H1 (cell line): Measurements from ENCODE around the gene MSI2. TPM values are rescaled to one million over a fixed set of nuclear protein-coding genes. Genes with fewer than 3 reads are reported as not detected.

ENCODE experiments used
- CTCF ChIA-PET: fragments of 300-600 bp; sonication (Branson Sonifier 250); formaldehyde crosslinking; loops from one replicate; lab custom pipeline; 2021; ENCODE audit not compliant: partially characterized antibody; lab: Charles Lee
- POLR2A ChIA-PET: fragments of 300-600 bp; sonication (Branson Sonifier 250); formaldehyde crosslinking; loops from one replicate; lab custom pipeline; 2021; ENCODE audit warnings: inconsistent platforms; ENCODE audit not compliant: partially characterized antibody; lab: Charles Lee
- DNase-seq, 2 experiments: peaks; one replicate each; pipeline versions ENCODE4 v3.0.0 to v3.0.0-alpha.2; 2010 to 2022; ENCODE audit warnings: low spot score in 2 of 2, low read depth in 1 of 2, mixed read lengths in 1 of 2
- FAIRE-seq: peaks from 2 replicates; lab custom pipeline; 2011; peaks lifted over from hg19 to GRCh38; lab: Jason Lieb, UNC
- H2AFZ ChIP-seq: 2 replicates; pipeline ENCODE4 v1.8.1; 2012; ENCODE audit warnings: low read length, inconsistent platforms
- H2AK5ac ChIP-seq: 2 replicates; pipeline ENCODE4 v1.6.1; 2013; ENCODE audit warnings: low read depth, low read length
- H2BK120ac ChIP-seq: replicated peaks from 2 replicates; pipeline ENCODE3; 2013; ENCODE audit warnings: low read depth, low read length, inconsistent platforms
- H2BK12ac ChIP-seq: 2 replicates; pipeline ENCODE4 v1.6.1; 2013; ENCODE audit warnings: low read depth, low read length
- H2BK15ac ChIP-seq: 2 replicates; pipeline ENCODE4 v1.6.1; 2013; ENCODE audit warnings: low read length
- H2BK20ac ChIP-seq: 2 replicates; pipeline ENCODE4 v1.6.1; 2013; ENCODE audit warnings: low read length
- H2BK5ac ChIP-seq: 2 replicates; pipeline ENCODE4 v1.6.1; 2013; ENCODE audit warnings: low read depth, low read length
- H3K14ac ChIP-seq: 2 replicates; pipeline ENCODE4 v1.6.1; 2013; ENCODE audit warnings: inconsistent platforms; ENCODE audit not compliant: insufficient read length
- H3K18ac ChIP-seq: 2 replicates; pipeline ENCODE4 v1.6.1; 2013; ENCODE audit warnings: low read length; ENCODE audit errors: extremely low read depth
- H3K23ac ChIP-seq: 2 replicates; pipeline ENCODE4 v1.6.1; 2013; ENCODE audit warnings: inconsistent platforms; ENCODE audit not compliant: insufficient read length
- H3K23me2 ChIP-seq: 2 replicates; pipeline ENCODE4 v1.6.1; 2013; ENCODE audit warnings: low read depth, low read length
- H3K27ac ChIP-seq: 2 replicates; pipeline ENCODE4 v1.6.1; 2011; ENCODE audit warnings: low read depth, low read length, inconsistent platforms
- H3K27me3 ChIP-seq, 4 experiments: replicated peaks in 1 of 4; 1 replicate in 1 of 4; 2 replicates in 3 of 4; pipeline versions ENCODE4 v1.6.1 to v1.8.1; 2011 to 2013; ENCODE audit warnings: low read length in 3 of 4, mild to moderate bottlenecking in 3 of 4, inconsistent platforms in 2 of 4, mixed read lengths in 2 of 4, moderate library complexity in 1 of 4; ENCODE audit not compliant: control insufficient read depth in 3 of 4, insufficient read depth in 3 of 4; ENCODE audit errors: extremely low read depth in 1 of 4
- H3K36me3 ChIP-seq, 4 experiments: 2 replicates each; pipeline versions ENCODE4 v1.6.1 to v1.8.1; 2011 to 2013; ENCODE audit warnings: mild to moderate bottlenecking in 4 of 4, low read length in 3 of 4, moderate library complexity in 2 of 4, control low read depth in 1 of 4, inconsistent platforms in 1 of 4; ENCODE audit not compliant: insufficient read depth in 4 of 4, control insufficient read depth in 2 of 4
- H3K4ac ChIP-seq: replicated peaks from 2 replicates; pipeline ENCODE3; 2013; ENCODE audit warnings: low read length, low read depth, mixed read lengths, inconsistent platforms; ENCODE audit not compliant: insufficient read length
- H3K4me1 ChIP-seq, 4 experiments: replicated peaks in 1 of 4; 1 replicate in 1 of 4; 2 replicates in 3 of 4; pipeline versions ENCODE4 v1.6.1 to v1.8.1; 2011 to 2013; ENCODE audit warnings: low read length in 3 of 4, inconsistent platforms in 2 of 4, mixed read lengths in 1 of 4; ENCODE audit not compliant: insufficient read depth in 4 of 4, control insufficient read depth in 3 of 4
- H3K4me2 ChIP-seq, 2 experiments: 2 replicates each; pipeline versions ENCODE4 v1.6.1 to v1.8.1; 2011 to 2013; ENCODE audit warnings: low read depth in 2 of 2, low read length in 2 of 2, control low read depth in 1 of 2, inconsistent platforms in 1 of 2, mild to moderate bottlenecking in 1 of 2; ENCODE audit not compliant: insufficient read depth in 1 of 2
- H3K4me3 ChIP-seq, 4 experiments: fragments of 200-600, 300-600 bp in 1 of 4; sonication (generic), shearing (Covaris generic), sonication (Bioruptor Twin) in 1 of 4; 2 replicates each; pipeline versions ENCODE4 v1.5.1 to v1.8.1; 2011 to 2016; ENCODE audit warnings: low read length in 4 of 4, low read depth in 3 of 4, control low read depth in 2 of 4, inconsistent platforms in 2 of 4, mild to moderate bottlenecking in 2 of 4, mixed read lengths in 1 of 4, moderate library complexity in 1 of 4; ENCODE audit not compliant: insufficient read depth in 2 of 4; ENCODE audit errors: extremely low read depth in 1 of 4
- H3K56ac ChIP-seq: replicated peaks from 2 replicates; pipeline ENCODE3; 2013; ENCODE audit warnings: low read depth, mild to moderate bottlenecking, mixed read lengths, low read length, inconsistent platforms; ENCODE audit not compliant: insufficient read length
- H3K79me1 ChIP-seq: 2 replicates; pipeline ENCODE4 v1.6.1; 2013; ENCODE audit warnings: low read depth, low read length, control low read depth
- H3K79me2 ChIP-seq, 2 experiments: 2 replicates each; pipeline versions ENCODE4 v1.6.1 to v1.8.1; 2012 to 2013; ENCODE audit warnings: low read length in 2 of 2, mild to moderate bottlenecking in 2 of 2, inconsistent platforms in 1 of 2; ENCODE audit not compliant: insufficient read depth in 2 of 2, control insufficient read depth in 1 of 2
- H3K9ac ChIP-seq, 4 experiments: replicated peaks in 1 of 4; 1 replicate in 1 of 4; 2 replicates in 3 of 4; pipeline versions ENCODE4 v1.6.1 to v1.8.1; 2011 to 2013; ENCODE audit warnings: low read depth in 3 of 4, low read length in 3 of 4, control low read depth in 2 of 4, mild to moderate bottlenecking in 2 of 4, moderate library complexity in 2 of 4, inconsistent platforms in 1 of 4; ENCODE audit errors: extremely low read depth in 1 of 4
- H3K9me3 ChIP-seq, 2 experiments: 2 replicates each; pipeline versions ENCODE4 v1.6.1 to v1.8.1; 2012 to 2013; ENCODE audit warnings: mild to moderate bottlenecking in 2 of 2, moderate library complexity in 2 of 2, control low read depth in 1 of 2, inconsistent platforms in 1 of 2, low read depth in 1 of 2, low read length in 1 of 2, mixed read lengths in 1 of 2; ENCODE audit not compliant: insufficient read depth in 2 of 2
- H4K20me1 ChIP-seq, 2 experiments: replicated peaks in 1 of 2; 2 replicates each; pipeline versions ENCODE3 to v1.8.1; 2011 to 2013; ENCODE audit warnings: inconsistent platforms in 2 of 2, low read length in 2 of 2, mild to moderate bottlenecking in 1 of 2; ENCODE audit not compliant: insufficient read depth in 2 of 2, control insufficient read depth in 1 of 2
- H4K5ac ChIP-seq: 2 replicates; pipeline ENCODE4 v1.6.1; 2013; ENCODE audit warnings: low read length, low read depth, mixed read lengths, inconsistent platforms; ENCODE audit not compliant: insufficient read length
- H4K8ac ChIP-seq: 2 replicates; pipeline ENCODE4 v1.8.0; 2013; ENCODE audit warnings: mild to moderate bottlenecking, moderate library complexity, low read length, inconsistent platforms; ENCODE audit not compliant: insufficient read depth; ENCODE audit errors: extremely low read depth
- H4K91ac ChIP-seq: replicated peaks from 2 replicates; pipeline ENCODE3; 2013; ENCODE audit warnings: low read length, mixed read lengths, inconsistent platforms; ENCODE audit not compliant: insufficient read length
- CBX8 ChIP-seq: fragments of 300-800, 300-1000 bp; sonication (generic); IDR thresholded peaks from 2 replicates; pipeline ENCODE4 v1.7.1; 2016; ENCODE audit warnings: low read depth, low read length, borderline replicate concordance
- CEBPB ChIP-seq: IDR thresholded peaks from 2 replicates; pipeline ENCODE4 v1.6.1; 2012; ENCODE audit warnings: low read depth, low read length
- CHD1 ChIP-seq: IDR thresholded peaks from 2 replicates; pipeline ENCODE4 v1.6.1; 2012; ENCODE audit warnings: low read depth, low read length, improper control_type of control experiment
- CREB1 ChIP-seq: IDR thresholded peaks from 2 replicates; pipeline ENCODE4 v1.6.1; 2012; ENCODE audit warnings: inconsistent platforms
- E2F6 ChIP-seq: IDR thresholded peaks from 2 replicates; pipeline ENCODE4 v1.6.1; 2012; ENCODE audit warnings: inconsistent platforms
- GTF2F1 ChIP-seq: IDR thresholded peaks from 2 replicates; pipeline ENCODE4 v1.6.1; 2012; ENCODE audit warnings: low read depth, low read length, improper control_type of control experiment, borderline replicate concordance
- HDAC2 ChIP-seq, 2 experiments: fragments of 300-600 bp in 1 of 2; sonication (generic) in 1 of 2; IDR thresholded peaks; 2 replicates each; pipeline ENCODE4 v1.6.1; 2011 to 2012; ENCODE audit warnings: low read depth in 2 of 2, low read length in 2 of 2, mild to moderate bottlenecking in 2 of 2, moderate library complexity in 2 of 2, borderline replicate concordance in 1 of 2, inconsistent platforms in 1 of 2
- JUND ChIP-seq: IDR thresholded peaks from 2 replicates; pipeline ENCODE4 v1.6.1; 2011; ENCODE audit warnings: mild to moderate bottlenecking, improper control_type of control experiment, low read length
- KDM1A ChIP-seq: fragments of 200-600, 300-600 bp; sonication (generic); IDR thresholded peaks from 2 replicates; pipeline ENCODE4 v1.7.1; 2016; ENCODE audit warnings: mild to moderate bottlenecking, low read length, borderline replicate concordance
- KDM4A ChIP-seq: IDR thresholded peaks from one replicate; pipeline ENCODE4 v1.7.1; 2012; ENCODE audit warnings: low read depth, mild to moderate bottlenecking, moderate library complexity, low read length, inconsistent platforms; ENCODE audit not compliant: severe bottlenecking
- KDM5A ChIP-seq: fragments of 200-600 bp; IDR thresholded peaks from 2 replicates; pipeline ENCODE4 v1.7.1; 2012; ENCODE audit warnings: mild to moderate bottlenecking, low read length, inconsistent platforms, mixed read lengths
- POU5F1 ChIP-seq: IDR thresholded peaks from 2 replicates; pipeline ENCODE4 v1.6.1; 2011; ENCODE audit warnings: low read depth, mild to moderate bottlenecking, low read length, moderate library complexity
- SP2 ChIP-seq: IDR thresholded peaks from 2 replicates; pipeline ENCODE4 v1.6.1; 2012; ENCODE audit warnings: mild to moderate bottlenecking, low read length, inconsistent platforms
- SP4 ChIP-seq: IDR thresholded peaks from 2 replicates; pipeline ENCODE4 v1.6.1; 2012; ENCODE audit warnings: low read length, inconsistent platforms
- TAF7 ChIP-seq: optimal IDR thresholded peaks from 2 replicates; pipeline ENCODE3; 2011; ENCODE audit warnings: low read depth, mild to moderate bottlenecking, inconsistent platforms, low read length, moderate library complexity, borderline replicate concordance
- WGBS, 2 experiments: shearing (Covaris generic) in 1 of 2; methylation state at CpG; one replicate each; pipeline versions ENCODE4 v1.1.6 to v1.1.7; 2013 to 2015; ENCODE audit warnings: low lambda C conversion rate in 2 of 2, mixed read lengths in 2 of 2, inconsistent platforms in 1 of 2, low coverage in 1 of 2, missing lambda C conversion rate in 1 of 2; ENCODE audit not compliant: insufficient replicate concordance in 2 of 2, insufficient coverage in 1 of 2, insufficient read length in 1 of 2; ENCODE audit errors: extremely low coverage in 1 of 2, missing lambda C conversion rate in 1 of 2; 5-methylcytosine and 5-hydroxymethylcytosine counted together
- polyA plus RNA-seq, 7 experiments: library from polyadenylated mRNA; depleted of rRNA in 3 of 7; stranded (reverse) in 5 of 7; unstranded in 2 of 7; fragments of >200 nt in 5 of 7; fragments of 200-250 nt in 2 of 7; gene quantifications; 1 replicate in 5 of 7; 2 replicates in 1 of 7; 4 replicates in 1 of 7; pipeline versions ENCODE4 v1.2.1 to v1.2.3, GENCODE V29; 2011 to 2013; ENCODE audit warnings: missing spikeins in 2 of 7, mixed read lengths in 2 of 7
- total RNA-seq: library from RNA; stranded (reverse); fragmentation: NEBNext Ultra II Directional; extraction: Animal tissue kit (Norgen Biotek cat#: 25700); gene quantifications from 2 replicates; pipeline ENCODE4 v1.2.1, GENCODE V29; 2021

Gene MSI2
- total and polyA plus RNA-seq, 2 of the 8 experiments (the other 6 are each of a cell fraction or from before 2014, with no cell fraction given): 36.7 to 80.6 TPM

DNA sequence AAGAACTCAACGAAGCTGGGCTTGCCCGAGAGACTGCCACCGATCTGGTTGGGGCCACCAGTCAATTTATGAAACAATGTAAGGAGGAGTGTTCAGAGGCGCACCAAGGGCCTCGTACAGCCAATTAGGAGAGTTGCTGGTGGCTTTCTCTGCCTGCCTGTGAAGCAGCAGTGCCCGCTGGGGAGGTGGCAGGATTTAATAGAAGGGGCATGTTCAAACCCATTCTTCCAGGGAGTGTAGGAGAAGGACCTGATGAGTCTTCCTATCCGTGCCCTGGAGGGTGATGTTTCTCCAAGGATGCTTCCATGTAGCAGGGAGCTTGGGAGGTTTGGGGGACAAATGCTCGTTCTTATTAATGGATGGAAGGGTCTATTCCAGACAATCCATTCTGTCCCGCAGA is 310.4 kb downstream of the MSI2 start:
- H3K14ac ChIP-seq: no peak overlapping the region
- H3K4me2 ChIP-seq: no peak overlapping the region
- FAIRE-seq (no peak), DNase-seq (no peak)
- peaks cover 0 to 8% (median 2%) of the 10 kb centered on the region in 4 experiments; a peak in 5 of 7 replicates for H3K4me1 ChIP-seq
- no peaks in the 10 kb centered on the region; the same call in 1 of the 2 replicates for H3K23me2 ChIP-seq
- no peaks in the 10 kb centered on the region for H3K27me3 ChIP-seq
- no peak overlapping the region for H3K9ac ChIP-seq
- H3K36me3 ChIP-seq: no peaks in the 10 kb centered on the region
- TF ChIP-seq CEBPB (no peak), CREB1 (no peak), E2F6 (no peak), KDM5A (no peak), SP2 (no peak), JUND (no peak), GTF2F1 (no peak), TAF7 (no peak), KDM1A (no peak), CBX8 (no peak), POU5F1 (no peak), SP4 (no peak), HDAC2 (IDR thresholded peaks at IDR 0.05; ENCODE audit: borderline replicate concordance in 1 of 2, low read depth in 2 of 2, low read length in 2 of 2) (no peak), CHD1 (no peak), KDM4A (no peak)
- H3K23ac ChIP-seq: no peak overlapping the region
- no peak overlapping the region for H2BK5ac ChIP-seq
- 87% methylated on average over 9 of the region's 9 CpGs; no CpG with 5 or more reads in 1 of the 2 experiments for WGBS, 2 experiments
- H3K4me3 ChIP-seq: no peak overlapping the region
- H4K20me1 ChIP-seq: peaks cover 0 to 6% of the 10 kb centered on the region in 2 experiments
- no peak overlapping the region for H3K27ac ChIP-seq
- peak overlapping the region; percentile 75 for H4K8ac ChIP-seq
- H2BK120ac ChIP-seq: no peak overlapping the region
- no peak overlapping the region for H2BK12ac ChIP-seq
- H4K5ac ChIP-seq: no peak overlapping the region
- H3K9me3 ChIP-seq: no peaks in the 10 kb centered on the region
- H3K18ac ChIP-seq: no peak overlapping the region
- no peak overlapping the region for H2AK5ac ChIP-seq
- ChIA-PET CTCF (interaction anchor here (0.5 to 5.1 kb wide), 7 partner anchors 8 to 670 kb away, joined by 3 to 26 read pairs (median 4); no protein-coding TSS in a partner anchor), POLR2A (interaction anchor here (0.6 kb wide), 1 partner anchor 498 kb away, joined by 3 read pairs; no protein-coding TSS in a partner anchor)
- no peak overlapping the region for H2AFZ ChIP-seq
- H3K79me2 ChIP-seq: no peaks in the 10 kb centered on the region
- H3K56ac ChIP-seq: no peak overlapping the region
- no peak overlapping the region for H2BK15ac ChIP-seq
- no peak overlapping the region for H4K91ac ChIP-seq
- H2BK20ac ChIP-seq: no peak overlapping the region
- H3K4ac ChIP-seq: no peak overlapping the region
- no peaks in the 10 kb centered on the region for H3K79me1 ChIP-seq
